ENCODE measurements around the gene TET2. TPM values are rescaled to one million over a fixed set of nuclear protein-coding genes. Genes with fewer than 3 reads are reported as not detected.
A peak's percentile ranks its signal among the peaks of the same experiment; 100 is the strongest.

TET2 gene
- 7.0 TPM for polyA plus RNA-seq (2013, experiment 1 of 2)
- polyA plus RNA-seq (2013, experiment 2 of 2), result 6.5 TPM

- Histone ChIP-seq H3K4me3 (ENCODE audit: extremely low read depth, insufficient read depth, low read length, poor library complexity, severe bottlenecking) (peak within 1 kb of the TSS; percentile 79), H3K9me3 (ENCODE audit: control insufficient read depth, low read length) (no peaks in the 10 kb centered on the region), H3K27ac (ENCODE audit: low read depth, low read length, severe bottlenecking) (peak within 1 kb of the TSS; percentile 69), H3K4me1 (ENCODE audit: control insufficient read depth, insufficient read depth, low read length, poor library complexity, severe bottlenecking) (peaks cover 8% of the 10 kb centered on the region), H3K36me3 (ENCODE audit: control insufficient read depth, insufficient read depth, low read length) (no peaks in the 10 kb centered on the region)
- 0% methylated on average over 48 to 55 of the region's 77 CpGs for whole genome bisulfite sequencing, 2 experiments (ENCODE audit: insufficient coverage in 2 of 2)
These were observed at the start of gene TET2 for GRCh38 chr4:105146276-105147015. TSS of gene TET2 (plus strand) at chr4:105146876. CDS start at chr4:105233943, 87,067 bp downstream.

GRCh38 chr4:105102016-105102415 lies 44.7 kb upstream of the TET2 start:
- no peaks in the 10 kb centered on the region for H3K36me3 ChIP-seq (ENCODE audit: control insufficient read depth, insufficient read depth, low read length)
- no peaks in the 10 kb centered on the region for H3K4me1 ChIP-seq (ENCODE audit: control insufficient read depth, insufficient read depth, low read length, poor library complexity, severe bottlenecking)
- no peaks in the 10 kb centered on the region for H3K9me3 ChIP-seq (ENCODE audit: control insufficient read depth, low read length)
- no peak overlapping the region for H3K4me3 ChIP-seq (ENCODE audit: extremely low read depth, insufficient read depth, low read length, poor library complexity, severe bottlenecking)
- H3K27ac ChIP-seq (ENCODE audit: low read depth, low read length, severe bottlenecking), result no peak overlapping the region

- no peaks in the 10 kb centered on the region for H3K4me1 ChIP-seq (ENCODE audit: control insufficient read depth, insufficient read depth, low read length, poor library complexity, severe bottlenecking)
- H3K36me3 ChIP-seq (ENCODE audit: control insufficient read depth, insufficient read depth, low read length), result no peaks in the 10 kb centered on the region
- no peak overlapping the region for H3K27ac ChIP-seq (ENCODE audit: low read depth, low read length, severe bottlenecking)
- no peaks in the 10 kb centered on the region for H3K9me3 ChIP-seq (ENCODE audit: control insufficient read depth, low read length)
- no peak overlapping the region for H3K4me3 ChIP-seq (ENCODE audit: extremely low read depth, insufficient read depth, low read length, poor library complexity, severe bottlenecking)
These were observed 40.2 kb upstream of the TET2 start for GRCh38 chr4:105106426-105106825.

GRCh38 chr4:105107095-105107856 lies 39.4 kb upstream of the TET2 start:
- no peak overlapping the region for H3K27ac ChIP-seq (ENCODE audit: low read depth, low read length, severe bottlenecking)
- H3K4me1 ChIP-seq (ENCODE audit: control insufficient read depth, insufficient read depth, low read length, poor library complexity, severe bottlenecking), result no peaks in the 10 kb centered on the region
- H3K36me3 ChIP-seq (ENCODE audit: control insufficient read depth, insufficient read depth, low read length), result no peaks in the 10 kb centered on the region
- no peak overlapping the region for H3K4me3 ChIP-seq (ENCODE audit: extremely low read depth, insufficient read depth, low read length, poor library complexity, severe bottlenecking)
- no peaks in the 10 kb centered on the region for H3K9me3 ChIP-seq (ENCODE audit: control insufficient read depth, low read length)
- 90 to 94% methylated on average over 2 of the region's 5 CpGs for whole genome bisulfite sequencing, 2 experiments (ENCODE audit: insufficient coverage in 2 of 2)

GRCh38 chr4:105108971-105109370 lies 37.7 kb upstream of the TET2 start:
- H3K4me1 ChIP-seq (ENCODE audit: control insufficient read depth, insufficient read depth, low read length, poor library complexity, severe bottlenecking), result no peaks in the 10 kb centered on the region
- H3K36me3 ChIP-seq (ENCODE audit: control insufficient read depth, insufficient read depth, low read length), result no peaks in the 10 kb centered on the region
- no peak overlapping the region for H3K27ac ChIP-seq (ENCODE audit: low read depth, low read length, severe bottlenecking)
- H3K9me3 ChIP-seq (ENCODE audit: control insufficient read depth, low read length), result no peaks in the 10 kb centered on the region
- no peak overlapping the region for H3K4me3 ChIP-seq (ENCODE audit: extremely low read depth, insufficient read depth, low read length, poor library complexity, severe bottlenecking)

- no peaks in the 10 kb centered on the region for H3K9me3 ChIP-seq (ENCODE audit: control insufficient read depth, low read length)
- no peak overlapping the region for H3K4me3 ChIP-seq (ENCODE audit: extremely low read depth, insufficient read depth, low read length, poor library complexity, severe bottlenecking)
- H3K27ac ChIP-seq (ENCODE audit: low read depth, low read length, severe bottlenecking), result no peak overlapping the region
- no CpG with 5 or more reads among the region's 1 CpG for WGBS, 2 experiments (ENCODE audit: insufficient coverage in 2 of 2)
- no peaks in the 10 kb centered on the region for H3K4me1 ChIP-seq (ENCODE audit: control insufficient read depth, insufficient read depth, low read length, poor library complexity, severe bottlenecking)
- H3K36me3 ChIP-seq (ENCODE audit: control insufficient read depth, insufficient read depth, low read length), result no peaks in the 10 kb centered on the region
These were observed 34.4 kb upstream of the TET2 start for GRCh38 chr4:105112274-105112673.

- H3K4me1 ChIP-seq (ENCODE audit: control insufficient read depth, insufficient read depth, low read length, poor library complexity, severe bottlenecking), result no peaks in the 10 kb centered on the region
- WGBS, 2 experiments (ENCODE audit: insufficient coverage in 2 of 2), result 80 to 100% methylated on average over 1 of the region's 1 CpG
These were observed 32.9 kb upstream of the TET2 start for GRCh38 chr4:105113800-105114199.

GRCh38 chr4:105116616-105117319 lies 29.9 kb upstream of the TET2 start:
- H3K4me3 ChIP-seq (ENCODE audit: extremely low read depth, insufficient read depth, low read length, poor library complexity, severe bottlenecking), result no peak overlapping the region
- 93 to 100% methylated on average over 2 of the region's 3 CpGs for WGBS, 2 experiments (ENCODE audit: insufficient coverage in 2 of 2)
- no peaks in the 10 kb centered on the region for H3K9me3 ChIP-seq (ENCODE audit: control insufficient read depth, low read length)
- H3K27ac ChIP-seq (ENCODE audit: low read depth, low read length, severe bottlenecking), result no peak overlapping the region
- no peaks in the 10 kb centered on the region for H3K36me3 ChIP-seq (ENCODE audit: control insufficient read depth, insufficient read depth, low read length)
- H3K4me1 ChIP-seq (ENCODE audit: control insufficient read depth, insufficient read depth, low read length, poor library complexity, severe bottlenecking), result no peaks in the 10 kb centered on the region

More at GRCh38 chr4:105113800-105114199, 32.9 kb upstream of the TET2 start:
- H3K27ac ChIP-seq (ENCODE audit: low read depth, low read length, severe bottlenecking), result no peak overlapping the region
- no peaks in the 10 kb centered on the region for H3K36me3 ChIP-seq (ENCODE audit: control insufficient read depth, insufficient read depth, low read length)
- no peaks in the 10 kb centered on the region for H3K9me3 ChIP-seq (ENCODE audit: control insufficient read depth, low read length)
- no peak overlapping the region for H3K4me3 ChIP-seq (ENCODE audit: extremely low read depth, insufficient read depth, low read length, poor library complexity, severe bottlenecking)

- no peak overlapping the region for H3K27ac ChIP-seq (ENCODE audit: low read depth, low read length, severe bottlenecking)
- no peaks in the 10 kb centered on the region for H3K36me3 ChIP-seq (ENCODE audit: control insufficient read depth, insufficient read depth, low read length)
- no peaks in the 10 kb centered on the region for H3K4me1 ChIP-seq (ENCODE audit: control insufficient read depth, insufficient read depth, low read length, poor library complexity, severe bottlenecking)
- H3K4me3 ChIP-seq (ENCODE audit: extremely low read depth, insufficient read depth, low read length, poor library complexity, severe bottlenecking), result no peak overlapping the region
- no peaks in the 10 kb centered on the region for H3K9me3 ChIP-seq (ENCODE audit: control insufficient read depth, low read length)
These were observed 27.3 kb upstream of the TET2 start for GRCh38 chr4:105119356-105119755.

- H3K4me3 ChIP-seq (ENCODE audit: extremely low read depth, insufficient read depth, low read length, poor library complexity, severe bottlenecking), result no peak overlapping the region
- H3K9me3 ChIP-seq (ENCODE audit: control insufficient read depth, low read length), result no peaks in the 10 kb centered on the region
- H3K36me3 ChIP-seq (ENCODE audit: control insufficient read depth, insufficient read depth, low read length), result no peaks in the 10 kb centered on the region
- H3K27ac ChIP-seq (ENCODE audit: low read depth, low read length, severe bottlenecking), result no peak overlapping the region
- H3K4me1 ChIP-seq (ENCODE audit: control insufficient read depth, insufficient read depth, low read length, poor library complexity, severe bottlenecking), result no peaks in the 10 kb centered on the region
These were observed 26.1 kb upstream of the TET2 start for GRCh38 chr4:105120626-105121025.

GRCh38 chr4:105122350-105122749 lies 24.3 kb upstream of the TET2 start:
- Histone ChIP-seq H3K9me3 (ENCODE audit: control insufficient read depth, low read length) (no peaks in the 10 kb centered on the region), H3K4me3 (ENCODE audit: extremely low read depth, insufficient read depth, low read length, poor library complexity, severe bottlenecking) (no peak overlapping the region), H3K27ac (ENCODE audit: low read depth, low read length, severe bottlenecking) (no peak overlapping the region), H3K4me1 (ENCODE audit: control insufficient read depth, insufficient read depth, low read length, poor library complexity, severe bottlenecking) (no peaks in the 10 kb centered on the region), H3K36me3 (ENCODE audit: control insufficient read depth, insufficient read depth, low read length) (no peaks in the 10 kb centered on the region)
- 75 to 89% methylated on average over 4 of the region's 4 CpGs for WGBS, 2 experiments (ENCODE audit: insufficient coverage in 2 of 2)

All from mesodermal cell (in vitro differentiated cells).